Measurements from ENCODE around the gene PFN4.

Gene PFN4

GRCh38 chr2:24080701-24081100, 42.4 kb downstream of the PFN4 start:
- H3K9me3 ChIP-seq (ENCODE audit: control insufficient read depth, insufficient read depth, low read length) = no peaks in the 10 kb centered on the region

GRCh38 chr2:24077879-24078278, 45.3 kb downstream of the PFN4 start:
- H3K9me3 ChIP-seq (ENCODE audit: control insufficient read depth, insufficient read depth, low read length) = no peaks in the 10 kb centered on the region
- H3K27me3 ChIP-seq (ENCODE audit: control insufficient read depth, low read length) = no peaks in the 10 kb centered on the region
- H3F3A ChIP-seq (ENCODE audit: control insufficient read depth, insufficient read depth) = 0 out of 2 replicates have a peak, but pooled peaks cover 7% of the 10 kb centered on the region
- TF ChIP-seq CTCF (IDR thresholded peaks at IDR 0.05; ENCODE audit: low read depth, low read length, poor library complexity, severe bottlenecking) (no peak), EZH2phosphoT487 (IDR thresholded peaks at IDR 0.05; ENCODE audit: borderline replicate concordance, low read length) (no peak)
- H4K20me1 ChIP-seq (ENCODE audit: control insufficient read depth, insufficient read depth, low read depth, low read length) = no peaks in the 10 kb centered on the region
- H3K79me2 ChIP-seq (ENCODE audit: control insufficient read depth, low read length) = peaks cover 32% of the 10 kb centered on the region
- H3K36me3 ChIP-seq (ENCODE audit: control insufficient read depth, low read length) = peaks cover 23% of the 10 kb centered on the region
- H3K9me2 ChIP-seq (replicated peaks; ENCODE audit: control insufficient read depth, low read length) = no peaks in the 10 kb centered on the region
- peak overlapping the region; percentile 93 for H3K4me3 ChIP-seq (ENCODE audit: low read length)
- no peak overlapping the region for H3K27ac ChIP-seq (ENCODE audit: low read depth, low read length)
- peak overlapping the region; percentile 73 for H3K4me2 ChIP-seq (ENCODE audit: low read length)
- H3K4me1 ChIP-seq (ENCODE audit: control insufficient read depth, low read length) = peaks cover 22% of the 10 kb centered on the region

More at GRCh38 chr2:24080701-24081100, 42.4 kb downstream of the PFN4 start:
- Histone ChIP-seq H4K20me1 (ENCODE audit: control insufficient read depth, insufficient read depth, low read depth, low read length) (no peaks in the 10 kb centered on the region), H3K79me2 (ENCODE audit: control insufficient read depth, low read length) (peaks cover 5% of the 10 kb centered on the region), H3F3A (ENCODE audit: control insufficient read depth, insufficient read depth) (0 out of 2 replicates have a peak, but pooled peaks cover 7% of the 10 kb centered on the region), H3K4me3 (ENCODE audit: low read length) (no peak overlapping the region), H3K27me3 (ENCODE audit: control insufficient read depth, low read length) (no peaks in the 10 kb centered on the region), H3K4me2 (ENCODE audit: low read length) (no peak overlapping the region), H3K9me2 (replicated peaks; ENCODE audit: control insufficient read depth, low read length) (no peaks in the 10 kb centered on the region), H3K27ac (ENCODE audit: low read depth, low read length) (no peak overlapping the region), H3K36me3 (ENCODE audit: control insufficient read depth, low read length) (peaks cover 7% of the 10 kb centered on the region), H3K4me1 (ENCODE audit: control insufficient read depth, low read length) (peaks cover 25% of the 10 kb centered on the region)
- no peak for TF ChIP-seq EZH2phosphoT487 (IDR thresholded peaks at IDR 0.05; ENCODE audit: borderline replicate concordance, low read length)
- no peak for TF ChIP-seq CTCF (IDR thresholded peaks at IDR 0.05; ENCODE audit: low read depth, low read length, poor library complexity, severe bottlenecking)

- Histone ChIP-seq H3K27me3 (ENCODE audit: control insufficient read depth, low read length) (no peaks in the 10 kb centered on the region), H4K20me1 (ENCODE audit: control insufficient read depth, insufficient read depth, low read depth, low read length) (no peaks in the 10 kb centered on the region), H3K4me2 (ENCODE audit: low read length) (peak overlapping the region; percentile 73), H3K4me1 (ENCODE audit: control insufficient read depth, low read length) (peaks cover 20% of the 10 kb centered on the region), H3K4me3 (ENCODE audit: low read length) (peak overlapping the region; percentile 93), H3F3A (ENCODE audit: control insufficient read depth, insufficient read depth) (0 out of 2 replicates have a peak, but pooled peaks cover 7% of the 10 kb centered on the region), H3K27ac (ENCODE audit: low read depth, low read length) (no peak overlapping the region), H3K9me3 (ENCODE audit: control insufficient read depth, insufficient read depth, low read length) (no peaks in the 10 kb centered on the region), H3K9me2 (replicated peaks; ENCODE audit: control insufficient read depth, low read length) (no peaks in the 10 kb centered on the region), H3K36me3 (ENCODE audit: control insufficient read depth, low read length) (peaks cover 24% of the 10 kb centered on the region), H3K79me2 (ENCODE audit: control insufficient read depth, low read length) (peaks cover 36% of the 10 kb centered on the region)
- TF ChIP-seq EZH2phosphoT487 (IDR thresholded peaks at IDR 0.05; ENCODE audit: borderline replicate concordance, low read length) = no peak
- TF ChIP-seq CTCF (IDR thresholded peaks at IDR 0.05; ENCODE audit: low read depth, low read length, poor library complexity, severe bottlenecking) = no peak
Observed at GRCh38 chr2:24077535-24077877, 45.6 kb downstream of the PFN4 start.
